HUDEP-2 (cell line): Measurements from ENCODE around the gene MVB12B.

Source experiments
- DNase-seq, 76 experiments: peaks; one replicate each; lab custom pipeline; 2025; ENCODE audit not compliant: unreplicated experiment in 76 of 76; lab: John Stamatoyannopoulos, UW

MVB12B gene

GRCh38 chr9:126329476-126330275 is 3.0 kb downstream of the MVB12B start:
- no peak for DNase-seq

GRCh38 chr9:126330536-126330935 is 3.9 kb downstream of the MVB12B start:
- DNase-seq: no peak

GRCh38 chr9:126331964-126332748 is 5.5 kb downstream of the MVB12B start:
- no peak for DNase-seq

GRCh38 chr9:126334721-126335621 is 8.3 kb downstream of the MVB12B start:
- no peak for DNase-seq

- no peak for DNase-seq
Observed at GRCh38 chr9:126335837-126336735, 9.5 kb downstream of the MVB12B start.

GRCh38 chr9:126336736-126337325 is 10.2 kb downstream of the MVB12B start:
- DNase-seq: no peak

GRCh38 chr9:126337729-126338372 is 11.2 kb downstream of the MVB12B start:
- DNase-seq: no peak

GRCh38 chr9:126338945-126339344 is 12.3 kb downstream of the MVB12B start:
- DNase-seq: no peak

GRCh38 chr9:126341426-126341825 is 14.8 kb downstream of the MVB12B start:
- DNase-seq: no peak

- no peak for DNase-seq
Observed at GRCh38 chr9:126341902-126342301, 15.3 kb downstream of the MVB12B start.

GRCh38 chr9:126342621-126343031 is 16.0 kb downstream of the MVB12B start:
- DNase-seq: no peak

- no peak for DNase-seq
Observed at GRCh38 chr9:126343271-126343700, 16.7 kb downstream of the MVB12B start.

- no peak for DNase-seq
Observed at GRCh38 chr9:126346031-126346430, 19.4 kb downstream of the MVB12B start.

- no peak for DNase-seq
Observed at GRCh38 chr9:126347093-126347492, 20.5 kb downstream of the MVB12B start.

GRCh38 chr9:126347911-126348760 is 21.5 kb downstream of the MVB12B start:
- no peak for DNase-seq

GRCh38 chr9:126348911-126349550 is 22.4 kb downstream of the MVB12B start:
- no peak for DNase-seq

GRCh38 chr9:126354887-126355770 is 28.5 kb downstream of the MVB12B start:
- no peak for DNase-seq
